AG04450 (cell line): ENCODE measurements around the gene PROM2. TPM values are rescaled to one million over a fixed set of nuclear protein-coding genes. Genes with fewer than 3 reads are reported as not detected.

Experiments used
- CTCF ChIA-PET: fragments of 300-600, 350-600 bp; formaldehyde crosslinking; extraction: SDS; loops from one replicate; lab custom pipeline; 2022; ENCODE audit warnings: antibody characterized with exemption, inconsistent platforms; lab: Charles Lee
- POLR2A ChIA-PET: fragments of 350-600 bp; formaldehyde crosslinking; extraction: SDS; loops from one replicate; lab custom pipeline; 2021; ENCODE audit warnings: antibody characterized with exemption, inconsistent platforms; lab: Yijun Ruan, JAX
- DNase-seq: peaks from one replicate; pipeline ENCODE4 v3.0.0-alpha.2; 2011; ENCODE audit warnings: low read depth, low spot score
- H3K27ac ChIP-seq: one replicate; pipeline ENCODE4 v1.5.1; 2012; ENCODE audit warnings: low read depth, low read length, control low read depth
- H3K27me3 ChIP-seq: one replicate; pipeline ENCODE4 v1.6.0; 2012; ENCODE audit warnings: low read length; ENCODE audit not compliant: control insufficient read depth, insufficient read depth
- H3K4me3 ChIP-seq: 2 replicates; pipeline ENCODE4 v1.5.1; 2011; ENCODE audit warnings: mild to moderate bottlenecking, low read depth, low read length, control low read depth
- H3K9me3 ChIP-seq: 2 replicates; pipeline ENCODE4 v1.5.1; 2012; ENCODE audit warnings: low read length; ENCODE audit not compliant: control insufficient read depth, insufficient read depth
- polyA plus RNA-seq: library from polyadenylated mRNA; depleted of rRNA; stranded (reverse); fragments of >200 nt; gene quantifications from 2 replicates; pipeline ENCODE4 v1.2.3, GENCODE V29; 2011
- TF ChIP-seq, protein P1 (sequence below): IDR thresholded peaks from 2 replicates; pipeline ENCODE4 v1.5.1; 2011; ENCODE audit warnings: low read depth, low read length, control low read depth, inconsistent platforms

PROM2 gene
- polyA plus RNA-seq, 1 experiment = 0.12 TPM

DNA sequence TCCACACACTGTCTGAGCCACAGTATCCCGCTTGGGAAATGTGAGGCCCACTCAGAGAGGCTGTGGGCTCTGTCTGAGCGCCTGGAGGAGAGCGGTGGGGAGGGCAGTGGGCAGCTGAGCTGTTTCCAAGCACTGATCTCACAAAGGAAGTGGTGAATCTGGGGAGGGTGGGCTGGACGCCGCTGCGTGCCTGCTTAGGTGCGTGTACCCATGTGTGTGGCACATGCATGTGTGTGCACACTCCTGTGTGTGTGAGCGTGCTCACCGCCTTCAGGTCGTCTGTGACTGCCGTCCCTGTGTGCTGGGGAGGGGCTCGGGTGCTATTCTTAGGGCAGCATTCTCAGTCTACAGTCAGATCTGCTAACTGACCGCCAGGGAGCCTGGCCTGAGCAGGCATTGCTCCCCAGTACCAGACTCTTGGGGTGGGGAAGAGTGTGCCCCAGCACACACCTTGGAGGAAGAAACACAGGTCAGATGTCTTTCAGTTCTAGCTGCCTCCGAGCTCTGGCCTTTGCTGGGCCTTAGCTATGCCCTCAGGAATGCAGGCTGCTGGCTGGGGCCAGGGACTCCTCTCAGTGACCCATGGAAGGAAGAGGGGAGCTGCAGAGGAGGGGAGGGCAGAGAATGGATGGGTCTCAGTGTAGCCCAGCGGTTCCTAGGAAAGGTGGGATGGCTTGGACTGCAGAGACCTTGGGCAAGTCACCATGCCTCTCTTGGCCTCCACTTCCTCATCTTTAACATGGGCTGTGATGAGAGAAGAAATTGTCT lies 54.3 kb downstream of the PROM2 start:
- ChIA-PET CTCF (no interaction called here), POLR2A (no interaction called here)
- no peak for DNase-seq
- no peaks in the 10 kb centered on the region for H3K27me3 ChIP-seq
- H3K9me3 ChIP-seq = peaks cover 20% of the 10 kb centered on the region
- H3K4me3 ChIP-seq = no peak overlapping the region
- no peak overlapping the region for H3K27ac ChIP-seq
- TF ChIP-seq, protein P1, sequence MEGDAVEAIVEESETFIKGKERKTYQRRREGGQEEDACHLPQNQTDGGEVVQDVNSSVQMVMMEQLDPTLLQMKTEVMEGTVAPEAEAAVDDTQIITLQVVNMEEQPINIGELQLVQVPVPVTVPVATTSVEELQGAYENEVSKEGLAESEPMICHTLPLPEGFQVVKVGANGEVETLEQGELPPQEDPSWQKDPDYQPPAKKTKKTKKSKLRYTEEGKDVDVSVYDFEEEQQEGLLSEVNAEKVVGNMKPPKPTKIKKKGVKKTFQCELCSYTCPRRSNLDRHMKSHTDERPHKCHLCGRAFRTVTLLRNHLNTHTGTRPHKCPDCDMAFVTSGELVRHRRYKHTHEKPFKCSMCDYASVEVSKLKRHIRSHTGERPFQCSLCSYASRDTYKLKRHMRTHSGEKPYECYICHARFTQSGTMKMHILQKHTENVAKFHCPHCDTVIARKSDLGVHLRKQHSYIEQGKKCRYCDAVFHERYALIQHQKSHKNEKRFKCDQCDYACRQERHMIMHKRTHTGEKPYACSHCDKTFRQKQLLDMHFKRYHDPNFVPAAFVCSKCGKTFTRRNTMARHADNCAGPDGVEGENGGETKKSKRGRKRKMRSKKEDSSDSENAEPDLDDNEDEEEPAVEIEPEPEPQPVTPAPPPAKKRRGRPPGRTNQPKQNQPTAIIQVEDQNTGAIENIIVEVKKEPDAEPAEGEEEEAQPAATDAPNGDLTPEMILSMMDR = no peak

GRCh38 chr2:95329401-95329800 lies 55.2 kb downstream of the PROM2 start:
- ChIA-PET POLR2A (no interaction called here), CTCF (no interaction called here)
- Histone ChIP-seq H3K4me3 (no peak overlapping the region), H3K27ac (no peak overlapping the region), H3K27me3 (peaks cover 2% of the 10 kb centered on the region), H3K9me3 (peaks cover 15% of the 10 kb centered on the region)
- TF ChIP-seq, protein P1 = no peak
- DNase-seq = no peak

DNA sequence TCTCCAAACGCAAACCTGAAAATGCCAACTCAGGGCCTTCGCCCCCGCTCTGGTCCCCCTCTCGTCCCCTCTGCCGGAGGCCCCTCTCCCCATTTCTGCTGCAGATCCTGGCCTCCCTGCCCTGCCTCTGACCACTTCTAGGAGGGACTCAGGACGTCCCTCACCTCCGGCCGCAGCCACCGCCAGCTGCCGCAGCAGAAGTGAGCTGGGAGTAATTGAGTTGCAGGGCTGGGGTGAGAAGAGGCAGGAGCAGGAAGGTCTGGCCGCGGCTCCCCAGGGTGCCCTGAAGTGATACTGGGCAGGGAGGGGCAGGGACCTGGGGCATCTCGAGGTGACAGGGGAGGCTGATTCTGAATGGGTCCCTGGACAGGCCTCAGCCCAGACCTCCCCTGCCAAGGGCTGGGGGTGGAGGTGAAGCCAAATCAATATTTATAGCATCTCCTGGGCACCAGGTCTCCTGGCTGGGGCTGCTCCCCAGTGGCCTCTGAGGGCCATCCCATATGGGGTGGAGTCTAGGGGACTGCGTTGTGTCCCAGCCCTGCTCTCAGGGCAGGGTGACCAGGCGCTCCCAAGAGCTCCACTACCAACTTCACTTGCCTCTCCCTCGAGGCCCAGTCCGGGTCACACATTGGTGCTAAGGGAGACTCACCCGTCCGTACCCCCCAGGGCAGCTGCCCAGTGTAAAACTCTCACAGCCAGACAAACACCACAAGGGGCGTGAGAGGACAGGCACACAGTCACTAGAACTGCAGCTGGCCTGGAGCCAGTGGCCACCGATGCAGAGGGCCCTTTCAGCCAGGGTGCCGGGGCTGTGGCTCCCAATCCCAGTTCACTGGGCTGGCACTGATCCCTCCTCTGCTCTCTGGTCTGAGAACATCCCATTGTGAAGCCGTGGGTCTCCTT lies 55.9 kb downstream of the PROM2 start:
- Histone ChIP-seq H3K9me3 (peaks cover 11% of the 10 kb centered on the region; the same call in 1 of the 2 replicates), H3K27me3 (peaks cover 3% of the 10 kb centered on the region), H3K27ac (no peak overlapping the region), H3K4me3 (no peak overlapping the region)
- DNase-seq = no peak
- CTCF ChIA-PET = no interaction called here
- POLR2A ChIA-PET = no interaction called here
- TF ChIP-seq, protein P1 = no peak

- POLR2A ChIA-PET = no interaction called here
Observed at GRCh38 chr2:95330794-95331338, 56.6 kb downstream of the PROM2 start.

More at GRCh38 chr2:95330794-95331338, 56.6 kb downstream of the PROM2 start:
- H3K9me3 ChIP-seq = peaks cover 6% of the 10 kb centered on the region; the same call in 1 of the 2 replicates
- CTCF ChIA-PET = no interaction called here
- no peak overlapping the region for H3K4me3 ChIP-seq
- no peak overlapping the region for H3K27ac ChIP-seq
- TF ChIP-seq, protein P1 = no peak
- H3K27me3 ChIP-seq = peaks cover 3% of the 10 kb centered on the region
- no peak for DNase-seq
